Spleen (tissue), 11 donors: ENCODE results near the gene CHD2. TPM values are rescaled to one million over a fixed set of nuclear protein-coding genes. Genes with fewer than 3 reads are reported as not detected.

ENCODE experiments used
- DNase-seq: peaks from one replicate; pipeline ENCODE4 v3.0.0-alpha.2; 2020
- H3K27ac ChIP-seq, 8 donors: fragments of 200-600 bp; sonication (generic) in 7 of 8; 1 replicate in 4 of 8; 2 replicates in 4 of 8; pipeline versions ENCODE4 v1.5.0 to v1.8.0; 2016 to 2021; ENCODE audit warnings: inconsistent platforms in 4 of 8, mild to moderate bottlenecking in 4 of 8, moderate library complexity in 1 of 8
- H3K27me3 ChIP-seq, 7 donors: fragments of 200-600 bp; sonication (generic) in 6 of 7; replicated peaks in 1 of 7; 1 replicate in 4 of 7; 2 replicates in 3 of 7; pipeline versions ENCODE4 v1.5.0 to v1.8.0; 2016 to 2021; ENCODE audit warnings: inconsistent platforms in 3 of 7, mild to moderate bottlenecking in 1 of 7
- H3K36me3 ChIP-seq, 6 donors: fragments of 200-600 bp; sonication (generic) in 5 of 6; 1 replicate in 4 of 6; 2 replicates in 2 of 6; pipeline versions ENCODE4 v1.5.0 to v1.8.0; 2016 to 2021; ENCODE audit warnings: inconsistent platforms in 2 of 6
- H3K4me1 ChIP-seq, 6 donors: fragments of 200-600 bp; sonication (generic) in 5 of 6; 1 replicate in 3 of 6; 2 replicates in 3 of 6; pipeline versions ENCODE4 v1.5.0 to v1.8.0; 2016 to 2021; ENCODE audit warnings: inconsistent platforms in 3 of 6
- H3K4me3 ChIP-seq, 8 donors: fragments of 200-600 bp; sonication (generic) in 7 of 8; 1 replicate in 4 of 8; 2 replicates in 4 of 8; pipeline versions ENCODE4 v1.5.0 to v1.8.0; 2016 to 2021; ENCODE audit warnings: inconsistent platforms in 4 of 8, mild to moderate bottlenecking in 4 of 8, moderate library complexity in 2 of 8
- H3K9me3 ChIP-seq, 8 donors: fragments of 200-600 bp; sonication (generic) in 7 of 8; 1 replicate in 4 of 8; 2 replicates in 4 of 8; pipeline versions ENCODE4 v1.5.0 to v1.8.0; 2016 to 2021; ENCODE audit warnings: inconsistent platforms in 4 of 8
- CTCF ChIP-seq, 11 experiments: fragments of 200-600 bp in 7 of 11; fragments of 450-650 bp in 4 of 11; sonication (generic) in 4 of 11; IDR thresholded peaks in 8 of 11; conservative IDR thresholded peaks in 3 of 11; 1 replicate in 7 of 11; 2 replicates in 4 of 11; pipeline versions ENCODE4 v1.4.0 to v1.8.0; 2016 to 2021; ENCODE audit warnings: antibody characterized with exemption in 11 of 11, inconsistent platforms in 4 of 11, mild to moderate bottlenecking in 1 of 11
- POLR2A ChIP-seq, 3 donors: fragments of 450-650 bp; IDR thresholded peaks; one replicate each; pipeline ENCODE4 v1.5.1; 2017; ENCODE audit warnings: antibody characterized with exemption in 3 of 3, mild to moderate bottlenecking in 1 of 3
- POLR2AphosphoS5 ChIP-seq, 3 donors: sonication (generic); formaldehyde crosslinking; IDR thresholded peaks; one replicate each; pipeline ENCODE4 v1.5.1; 2017; ENCODE audit warnings: antibody characterized with exemption in 3 of 3
- WGBS, 5 donors: extraction: QIAGEN DNeasy Blood & Tissue Kit in 3 of 5; methylation state at CpG; one replicate each; pipeline versions ENCODE4 v1.1.5 to v1.1.7; 2013 to 2018; 5-methylcytosine and 5-hydroxymethylcytosine counted together
- intact Hi-C: fragments of 100-400 bp; cut with DNase I; formaldehyde crosslinking; loops from one replicate; pipeline ENCODE4 v1.15.0; 2023; ENCODE audit warnings: low total_unique reads
- polyA plus RNA-seq, 3 donors: library from polyadenylated mRNA; stranded (reverse); fragments of 200-250 nt; gene quantifications; one replicate each; pipeline ENCODE4 v1.2.1, GENCODE V29; 2013
- total RNA-seq, 7 donors: library from RNA; depleted of rRNA in 3 of 7; stranded (reverse); fragments of >200 nt in 3 of 7; fragmentation: NEBNext Ultra II Directional in 4 of 7; extraction: Animal tissue kit (Norgen Biotek cat#: 25700) in 4 of 7; gene quantifications; one replicate each; pipeline versions ENCODE4 v1.1.0 to v1.2.1, GENCODE V29; 2016 to 2021
- donor health status: healthy with polysubstance abuse.
- donor health status: DM: no; HTN: no; CAD: no; lungs with moderate emphysema.
- donor health status: DM: no; HTN: no; CAD: no.
- donor health status: Bipolar disorder and iron deficiency.
- donor health status: healthy.
- donor health status: DM: no; HTN: no; CAD: no.
- donor health status: DM: yes; HTN: yes; CAD: no.

The CHD2 gene
- total and polyA plus RNA-seq, 10 donors: 37.3 to 232 (median 170) TPM

DNA sequence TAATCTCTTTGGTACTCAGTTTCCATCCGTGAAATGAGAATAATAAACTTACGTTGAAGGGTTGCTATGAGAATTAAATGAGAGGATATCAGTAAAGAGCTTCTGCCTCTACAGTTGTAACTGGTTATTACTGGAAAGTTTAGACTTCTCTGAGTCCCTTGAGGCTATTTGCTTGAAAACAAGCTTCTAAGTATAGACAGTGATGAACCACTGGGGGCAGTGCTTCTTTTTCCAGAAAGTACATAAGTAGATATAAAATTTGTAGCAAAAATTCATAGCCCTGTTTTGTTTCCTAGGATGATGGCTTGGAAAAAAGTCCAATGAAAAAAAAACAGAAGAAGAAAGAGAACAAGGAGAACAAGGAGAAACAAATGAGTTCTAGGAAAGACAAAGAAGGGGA is 101.8 kb downstream of the CHD2 start:
- no peaks in the 10 kb centered on the region for H3K27me3 ChIP-seq
- peaks cover 6 to 100% (median 100%) of the 10 kb centered on the region in 6 donors for H3K36me3 ChIP-seq
- H3K4me1 ChIP-seq: no peaks in the 10 kb centered on the region
- TF ChIP-seq CTCF (IDR thresholded peaks at IDR 0.05 in 8 of 11, conservative IDR thresholded peaks at IDR 0.05 in 3 of 11): no peak
- TF ChIP-seq POLR2A (IDR thresholded peaks at IDR 0.05): no peak
- no peak for TF ChIP-seq POLR2AphosphoS5 (IDR thresholded peaks at IDR 0.05)
- H3K27ac ChIP-seq: no peak overlapping the region
- DNase-seq: no peak
- no peak overlapping the region for H3K4me3 ChIP-seq
- intact Hi-C loops: no loop called here
- H3K9me3 ChIP-seq: no peaks in the 10 kb centered on the region
- WGBS, 5 donors: 89 to 99% (median 94%) methylated on average over 2 of the region's 2 CpGs

- Histone ChIP-seq H3K9me3 (no peaks in the 10 kb centered on the region), H3K4me1 (no peaks in the 10 kb centered on the region), H3K4me3 (no peak overlapping the region), H3K36me3 (peaks cover 2 to 100% (median 95%) of the 10 kb centered on the region in 6 donors), H3K27ac (no peak overlapping the region), H3K27me3 (no peaks in the 10 kb centered on the region)
- TF ChIP-seq POLR2AphosphoS5 (IDR thresholded peaks at IDR 0.05) (no peak), POLR2A (IDR thresholded peaks at IDR 0.05) (no peak), CTCF (IDR thresholded peaks at IDR 0.05 in 8 of 11, conservative IDR thresholded peaks at IDR 0.05 in 3 of 11) (no peak)
- intact Hi-C loops: no loop called here
- no peak for DNase-seq
- WGBS, 5 donors: 86 to 91% (median 87%) methylated on average over 4 of the region's 4 CpGs
Observed at GRCh38 chr15:93005133-93005532, 105.0 kb downstream of the CHD2 start.

GRCh38 chr15:93007994-93008393 is 107.9 kb downstream of the CHD2 start:
- intact Hi-C loops: no loop called here
- no peak for TF ChIP-seq CTCF (IDR thresholded peaks at IDR 0.05 in 8 of 11, conservative IDR thresholded peaks at IDR 0.05 in 3 of 11)
- no peak for TF ChIP-seq POLR2AphosphoS5 (IDR thresholded peaks at IDR 0.05)
- no peak for TF ChIP-seq POLR2A (IDR thresholded peaks at IDR 0.05)

GRCh38 chr15:93012786-93013185 is 112.7 kb downstream of the CHD2 start:
- 93 to 100% (median 100%) methylated on average over 1 of the region's 1 CpG for whole genome bisulfite sequencing, 5 donors
- H3K4me1 ChIP-seq: peaks cover 0 to 7% (median 0%) of the 10 kb centered on the region in 6 donors
- TF ChIP-seq CTCF (IDR thresholded peaks at IDR 0.05 in 8 of 11, conservative IDR thresholded peaks at IDR 0.05 in 3 of 11) (no peak), POLR2AphosphoS5 (IDR thresholded peaks at IDR 0.05) (peak in 1 of 3 donors; percentile 10), POLR2A (IDR thresholded peaks at IDR 0.05) (no peak)
- peaks cover 15 to 100% (median 99%) of the 10 kb centered on the region in 6 donors for H3K36me3 ChIP-seq
- H3K4me3 ChIP-seq: no peak overlapping the region
- intact Hi-C loops: no loop called here
- no peak overlapping the region for H3K27ac ChIP-seq
- DNase-seq: no peak
- no peaks in the 10 kb centered on the region for H3K27me3 ChIP-seq
- no peaks in the 10 kb centered on the region for H3K9me3 ChIP-seq

More at GRCh38 chr15:93007994-93008393, 107.9 kb downstream of the CHD2 start:
- Histone ChIP-seq H3K9me3 (no peaks in the 10 kb centered on the region), H3K27ac (no peak overlapping the region), H3K27me3 (no peaks in the 10 kb centered on the region), H3K4me3 (no peak overlapping the region), H3K36me3 (peaks cover 5 to 100% (median 95%) of the 10 kb centered on the region in 6 donors), H3K4me1 (no peaks in the 10 kb centered on the region)
- 89 to 97% (median 91%) methylated on average over 3 of the region's 3 CpGs for WGBS, 5 donors
- DNase-seq: no peak
